Sigmoid colon (tissue), 7 donors: ENCODE data around the gene CCDC188. TPM values are rescaled to one million over a fixed set of nuclear protein-coding genes. Genes with fewer than 3 reads are reported as not detected.

Experiments
- DNase-seq: peaks from one replicate; pipeline ENCODE4 v3.0.0-alpha.2; 2019
- H3K27ac ChIP-seq, 4 donors: fragments of 200-600 bp; sonication (generic); one replicate each; pipeline ENCODE4 v1.5.1; 2016 to 2019; ENCODE audit warnings: mild to moderate bottlenecking in 1 of 4
- H3K27me3 ChIP-seq, 3 donors: fragments of 200-600 bp; sonication (generic); one replicate each; pipeline ENCODE4 v1.5.1; 2019; ENCODE audit warnings: mild to moderate bottlenecking in 1 of 3
- H3K36me3 ChIP-seq, 4 donors: fragments of 200-600 bp; sonication (generic); one replicate each; pipeline ENCODE4 v1.5.1; 2016 to 2019
- H3K4me1 ChIP-seq, 4 donors: fragments of 200-600 bp; sonication (generic); one replicate each; pipeline ENCODE4 v1.5.1; 2017 to 2019
- H3K4me3 ChIP-seq, 4 donors: fragments of 200-600 bp; sonication (generic); one replicate each; pipeline ENCODE4 v1.5.1; 2017 to 2019; ENCODE audit warnings: mild to moderate bottlenecking in 2 of 4, moderate library complexity in 1 of 4
- H3K9me3 ChIP-seq, 4 donors: fragments of 200-600 bp in 3 of 4; sonication (generic) in 3 of 4; one replicate each; pipeline versions ENCODE4 v1.5.1 to v1.6.1; 2013 to 2019
- CTCF ChIP-seq, 4 experiments: fragments of 450-650 bp in 3 of 4; fragments of 200-600 bp in 1 of 4; IDR thresholded peaks; one replicate each; pipeline ENCODE4 v1.5.1; 2016 to 2019; ENCODE audit warnings: antibody characterized with exemption in 4 of 4, mild to moderate bottlenecking in 3 of 4, moderate library complexity in 2 of 4
- EP300 ChIP-seq, 4 donors: sonication (generic); formaldehyde crosslinking; IDR thresholded peaks; one replicate each; pipeline ENCODE4 v1.6.1; 2017; ENCODE audit warnings: antibody characterized with exemption in 4 of 4
- POLR2A ChIP-seq, 2 donors: fragments of 450-650 bp; IDR thresholded peaks; one replicate each; pipeline ENCODE4 v1.6.1; 2016; ENCODE audit warnings: antibody characterized with exemption in 2 of 2, mild to moderate bottlenecking in 2 of 2, moderate library complexity in 2 of 2
- POLR2AphosphoS5 ChIP-seq, 4 donors: sonication (generic); formaldehyde crosslinking; IDR thresholded peaks; one replicate each; pipeline ENCODE4 v1.6.1; 2017; ENCODE audit warnings: antibody characterized with exemption in 4 of 4
- WGBS, 2 donors: extraction: QIAGEN DNeasy Blood & Tissue Kit; methylation state at CpG; one replicate each; pipeline ENCODE4 v1.1.7; 2013; 5-methylcytosine and 5-hydroxymethylcytosine counted together
- intact Hi-C: fragments of 100-400 bp; cut with DNase I; formaldehyde crosslinking; loops from one replicate; pipeline ENCODE4 v1.15.1; 2023
- polyA plus RNA-seq, 3 donors: library from polyadenylated mRNA; stranded (reverse); fragments of 200-250 nt; gene quantifications; one replicate each; pipeline ENCODE4 v1.2.3, GENCODE V29; 2013
- total RNA-seq, 4 donors: library from RNA; depleted of rRNA; stranded (reverse); fragments of >200 nt; gene quantifications; one replicate each; pipeline ENCODE4 v1.1.0, GENCODE V29; 2016
- donor health status: healthy with polysubstance abuse.
- donor health status: Bipolar disorder and iron deficiency.
- donor health status: healthy.

The CCDC188 gene
- total and polyA plus RNA-seq, 7 donors: 0.41 to 1.1 TPM; not detected in 5

GRCh38 chr22:20156611-20157429 lies 6.0 kb upstream of the CCDC188 start:
- no peaks in the 10 kb centered on the region for H3K36me3 ChIP-seq

GRCh38 chr22:20156042-20156389 lies 5.2 kb upstream of the CCDC188 start:
- intact Hi-C loops: loop anchor here (5.0 kb wide), 1 partner anchor 111 kb away; the partner anchor contains the start of gene RTN4R
- no peak for DNase-seq
- no peaks in the 10 kb centered on the region for H3K9me3 ChIP-seq
- H3K4me3 ChIP-seq: no peak overlapping the region
- TF ChIP-seq CTCF (IDR thresholded peaks at IDR 0.05): no peak
- no peak for TF ChIP-seq POLR2AphosphoS5 (IDR thresholded peaks at IDR 0.05)
- no peak for TF ChIP-seq EP300 (IDR thresholded peaks at IDR 0.05)
- no peak for TF ChIP-seq POLR2A (IDR thresholded peaks at IDR 0.05)
- H3K27ac ChIP-seq: no peak overlapping the region
- 50 to 66% methylated on average over 7 of the region's 7 CpGs for WGBS, 2 donors
- H3K27me3 ChIP-seq: peaks cover 0 to 28% (median 14%) of the 10 kb centered on the region in 3 donors
- H3K36me3 ChIP-seq: no peaks in the 10 kb centered on the region
- peaks cover 0 to 3% (median 0%) of the 10 kb centered on the region in 4 donors for H3K4me1 ChIP-seq

More at GRCh38 chr22:20156611-20157429, 6.0 kb upstream of the CCDC188 start:
- intact Hi-C loops: loop anchor here (1.0 to 5.0 kb wide), 2 partner anchors 110 to 128 kb away; partner anchors contain the start of gene RTN4R
- H3K4me1 ChIP-seq: peaks cover 0 to 3% (median 0%) of the 10 kb centered on the region in 4 donors
- H3K9me3 ChIP-seq: no peaks in the 10 kb centered on the region
- WGBS, 2 donors: 32 to 50% methylated on average over 17 of the region's 17 CpGs
- DNase-seq: peak; percentile 92
- H3K4me3 ChIP-seq: no peak overlapping the region
- H3K27ac ChIP-seq: no peak overlapping the region
- TF ChIP-seq POLR2A (IDR thresholded peaks at IDR 0.05) (no peak), CTCF (IDR thresholded peaks at IDR 0.05) (peak; percentile 97 to 100 (median 100))
- peaks cover 0 to 28% (median 14%) of the 10 kb centered on the region in 3 donors for H3K27me3 ChIP-seq

- Histone ChIP-seq H3K27ac (no peak overlapping the region), H3K4me1 (peaks cover 0 to 3% (median 0%) of the 10 kb centered on the region in 4 donors), H3K27me3 (peaks cover 0 to 28% (median 14%) of the 10 kb centered on the region in 3 donors), H3K4me3 (no peak overlapping the region), H3K36me3 (no peaks in the 10 kb centered on the region), H3K9me3 (no peaks in the 10 kb centered on the region)
- 30 to 56% methylated on average over 30 of the region's 30 CpGs for WGBS, 2 donors
- no peak for DNase-seq
- TF ChIP-seq EP300 (IDR thresholded peaks at IDR 0.05) (no peak), POLR2A (IDR thresholded peaks at IDR 0.05) (no peak), CTCF (IDR thresholded peaks at IDR 0.05) (no peak), POLR2AphosphoS5 (IDR thresholded peaks at IDR 0.05) (no peak)
- intact Hi-C loops: loop anchor here (5.0 kb wide), 1 partner anchor 112 kb away; the partner anchor contains the start of gene RTN4R
Measured at GRCh38 chr22:20155330-20156041, 4.6 kb upstream of the CCDC188 start.

GRCh38 chr22:20154602-20155187 lies 3.8 kb upstream of the CCDC188 start:
- Histone ChIP-seq H3K27me3 (peaks cover 0 to 28% (median 14%) of the 10 kb centered on the region in 3 donors), H3K9me3 (no peaks in the 10 kb centered on the region), H3K36me3 (no peaks in the 10 kb centered on the region), H3K4me1 (peaks cover 0 to 3% (median 0%) of the 10 kb centered on the region in 4 donors), H3K4me3 (no peak overlapping the region), H3K27ac (no peak overlapping the region)
- DNase-seq: no peak
- TF ChIP-seq POLR2A (IDR thresholded peaks at IDR 0.05) (no peak), CTCF (IDR thresholded peaks at IDR 0.05) (no peak), POLR2AphosphoS5 (IDR thresholded peaks at IDR 0.05) (no peak), EP300 (IDR thresholded peaks at IDR 0.05) (no peak)
- intact Hi-C loops: loop anchor here (5.0 kb wide), 1 partner anchor 113 kb away; the partner anchor contains the start of gene RTN4R
- WGBS, 2 donors: 27 to 59% methylated on average over 14 of the region's 14 CpGs
